Measurements from ENCODE around the gene SLC22A2.

- no peak for TF ChIP-seq CTCF (IDR thresholded peaks at IDR 0.05)
- no peak for TF ChIP-seq POLR2A (IDR thresholded peaks at IDR 0.05)
Observed at GRCh38 chr6:160256445-160256844, 2.2 kb downstream of the SLC22A2 start.

Data from lower leg skin (tissue), 3 donors.